Activated CD8-positive, alpha-beta memory T cell treated with anti-CD3 and anti-CD28 coated beads, Interleukin-2, amount 10 ng/mL, durations not matched to agents 7 days and 5 days (primary cell): ENCODE results near the gene TMEM19. TPM values are rescaled to one million over a fixed set of nuclear protein-coding genes. Genes with fewer than 3 reads are reported as not detected.

Experiments
- ATAC-seq: fragments of 150-1000 bp; cut with Tn5 transposase; one replicate; pipeline ENCODE4 v1.10.0; 2021; ENCODE audit warnings: moderate library complexity
- CTCF ChIA-PET: fragments of 350-600 bp; sonication (Branson Sonifier 250); formaldehyde crosslinking; loops from one replicate; lab custom pipeline; 2021; ENCODE audit warnings: antibody characterized with exemption; lab: Charles Lee
- DNase-seq: peaks from one replicate; pipeline ENCODE4 v3.0.0-alpha.2; 2020
- H3K27ac Mint-ChIP-seq: one replicate; pipeline ENCODE4 v1.8.0; 2021; ENCODE audit warnings: mild to moderate bottlenecking, mixed read lengths
- H3K27me3 Mint-ChIP-seq: one replicate; pipeline ENCODE4 v1.8.0; 2021; ENCODE audit warnings: mixed read lengths
- H3K36me3 Mint-ChIP-seq: one replicate; pipeline ENCODE4 v1.8.0; 2021; ENCODE audit warnings: mild to moderate bottlenecking, mixed read lengths
- H3K4me1 Mint-ChIP-seq: one replicate; pipeline ENCODE4 v1.8.0; 2021; ENCODE audit warnings: mixed read lengths
- H3K4me3 Mint-ChIP-seq: one replicate; pipeline ENCODE4 v1.8.0; 2021; ENCODE audit warnings: mild to moderate bottlenecking, moderate library complexity, mixed read lengths
- H3K9me3 Mint-ChIP-seq: one replicate; pipeline ENCODE4 v1.8.0; 2022; ENCODE audit warnings: low read depth, mixed read lengths
- total RNA-seq, 2 experiments: library from RNA; stranded (reverse); gene quantifications; one replicate each; pipeline ENCODE4 v1.2.3, GENCODE V29; 2021

Gene TMEM19
- total RNA-seq, 2 experiments from 2014 or later: 16.5 to 16.6 TPM

- Mint-ChIP-seq H3K36me3 (peaks cover 28% of the 10 kb centered on the region), H3K4me3 (no peak overlapping the region), H3K9me3 (no peaks in the 10 kb centered on the region), H3K4me1 (peaks cover 43% of the 10 kb centered on the region), H3K27me3 (no peaks in the 10 kb centered on the region), H3K27ac (peak overlapping the region; percentile 34)
- ATAC-seq (no peak), DNase-seq (no peak)
- CTCF ChIA-PET: interaction anchor here (1.6 kb wide), 1 partner anchor 32 kb away, joined by 3 read pairs; no protein-coding TSS in a partner anchor
These were observed 30.4 kb upstream of the TMEM19 start for GRCh38 chr12:71655495-71655894.

GRCh38 chr12:71655907-71656306 lies 30.0 kb upstream of the TMEM19 start:
- CTCF ChIA-PET: interaction anchor here (1.6 kb wide), 1 partner anchor 32 kb away, joined by 3 read pairs; no protein-coding TSS in a partner anchor
- H3K9me3 Mint-ChIP-seq: no peaks in the 10 kb centered on the region
- H3K27me3 Mint-ChIP-seq: no peaks in the 10 kb centered on the region
- DNase-seq (no peak), ATAC-seq (no peak)
- H3K36me3 Mint-ChIP-seq: peaks cover 28% of the 10 kb centered on the region
- peaks cover 43% of the 10 kb centered on the region for H3K4me1 Mint-ChIP-seq
- H3K27ac Mint-ChIP-seq: peak overlapping the region; percentile 34
- H3K4me3 Mint-ChIP-seq: no peak overlapping the region

- CTCF ChIA-PET: no interaction called here
- no peak for ATAC-seq
- no peaks in the 10 kb centered on the region for H3K27me3 Mint-ChIP-seq
- peaks cover 30% of the 10 kb centered on the region for H3K36me3 Mint-ChIP-seq
- H3K27ac Mint-ChIP-seq: no peak overlapping the region
- no peak for DNase-seq
- H3K4me3 Mint-ChIP-seq: no peak overlapping the region
- H3K9me3 Mint-ChIP-seq: no peaks in the 10 kb centered on the region
- peaks cover 46% of the 10 kb centered on the region for H3K4me1 Mint-ChIP-seq
These were observed 29.1 kb upstream of the TMEM19 start for GRCh38 chr12:71656740-71657139.

- no peaks in the 10 kb centered on the region for H3K27me3 Mint-ChIP-seq
- CTCF ChIA-PET: interaction anchor here (0.7 to 3.7 kb wide), 4 partner anchors 16 to 28 kb away, joined by 3 to 45 read pairs (median 14); partner anchors contain the start of gene TMEM19
These were observed 23.8 kb upstream of the TMEM19 start for GRCh38 chr12:71661977-71662530.

GRCh38 chr12:71662849-71663560 lies 22.9 kb upstream of the TMEM19 start:
- CTCF ChIA-PET: interaction anchor here (1.0 to 3.7 kb wide), 8 partner anchors 17 to 91 kb away, joined by 3 to 45 read pairs (median 9); partner anchors contain the start of genes RAB21 and TMEM19
- Mint-ChIP-seq H3K36me3 (peaks cover 36% of the 10 kb centered on the region), H3K4me1 (peaks cover 41% of the 10 kb centered on the region), H3K9me3 (no peaks in the 10 kb centered on the region), H3K4me3 (peak overlapping the region; percentile 95), H3K27ac (peak overlapping the region; percentile 99), H3K27me3 (no peaks in the 10 kb centered on the region)
- ATAC-seq: peak; percentile 48
- peak; percentile 80 for DNase-seq

More at GRCh38 chr12:71661977-71662530, 23.8 kb upstream of the TMEM19 start:
- Mint-ChIP-seq H3K4me3 (peak overlapping the region; percentile 95), H3K27ac (peak overlapping the region; percentile 99), H3K4me1 (peaks cover 41% of the 10 kb centered on the region), H3K36me3 (peaks cover 37% of the 10 kb centered on the region), H3K9me3 (no peaks in the 10 kb centered on the region)
- no peak for ATAC-seq
- DNase-seq: no peak

GRCh38 chr12:71663561-71664410 lies 22.1 kb upstream of the TMEM19 start, which contains the start of the genes THAP2 and ZFC3H1:
TSS of gene THAP2 (plus strand) at chr12:71664301. CDS start at chr12:71664510, 209 bp downstream.
TSS of gene ZFC3H1 (minus strand) at chr12:71663848. CDS start at chr12:71663610, 238 bp downstream.
- H3K27ac Mint-ChIP-seq: peak within 1 kb of the TSS; percentile 99
- H3K36me3 Mint-ChIP-seq: peaks cover 33% of the 10 kb centered on the region
- CTCF ChIA-PET: interaction anchor here (0.9 to 3.7 kb wide), 9 partner anchors 18 to 91 kb away, joined by 3 to 45 read pairs (median 8); partner anchors contain the start of genes RAB21 and TMEM19
- no peaks in the 10 kb centered on the region for H3K9me3 Mint-ChIP-seq
- peak within 1 kb of the TSS; percentile 95 for H3K4me3 Mint-ChIP-seq
- peaks cover 36% of the 10 kb centered on the region for H3K4me1 Mint-ChIP-seq
- peak; percentile 97 for DNase-seq
- no peaks in the 10 kb centered on the region for H3K27me3 Mint-ChIP-seq
- peak; percentile 87 for ATAC-seq

- ATAC-seq: no peak
- H3K9me3 Mint-ChIP-seq: no peaks in the 10 kb centered on the region
- peak overlapping the region; percentile 95 for H3K4me3 Mint-ChIP-seq
- no peaks in the 10 kb centered on the region for H3K27me3 Mint-ChIP-seq
- DNase-seq: no peak
- CTCF ChIA-PET: interaction anchor here (0.9 to 3.1 kb wide), 5 partner anchors 18 to 89 kb away, joined by 3 to 45 read pairs (median 13); partner anchors contain the start of gene TMEM19
- peak overlapping the region; percentile 99 for H3K27ac Mint-ChIP-seq
- H3K36me3 Mint-ChIP-seq: peaks cover 26% of the 10 kb centered on the region
- peaks cover 28% of the 10 kb centered on the region for H3K4me1 Mint-ChIP-seq
These were observed 21.3 kb upstream of the TMEM19 start for GRCh38 chr12:71664411-71665089.

GRCh38 chr12:71665090-71665463 lies 20.8 kb upstream of the TMEM19 start:
- CTCF ChIA-PET: interaction anchor here (1.3 to 2.9 kb wide), 2 partner anchors 21 to 27 kb away, joined by 3 to 45 read pairs; partner anchors contain the start of gene TMEM19
- H3K4me3 Mint-ChIP-seq: peak overlapping the region; percentile 95
- peak overlapping the region; percentile 99 for H3K27ac Mint-ChIP-seq
- ATAC-seq (no peak), DNase-seq (no peak)
- no peaks in the 10 kb centered on the region for H3K9me3 Mint-ChIP-seq
- no peaks in the 10 kb centered on the region for H3K27me3 Mint-ChIP-seq
- peaks cover 23% of the 10 kb centered on the region for H3K36me3 Mint-ChIP-seq
- peaks cover 26% of the 10 kb centered on the region for H3K4me1 Mint-ChIP-seq

GRCh38 chr12:71666259-71666658 lies 19.6 kb upstream of the TMEM19 start:
- H3K9me3 Mint-ChIP-seq: no peaks in the 10 kb centered on the region
- H3K4me1 Mint-ChIP-seq: peaks cover 22% of the 10 kb centered on the region
- peaks cover 19% of the 10 kb centered on the region for H3K36me3 Mint-ChIP-seq
- no peak overlapping the region for H3K27ac Mint-ChIP-seq
- H3K27me3 Mint-ChIP-seq: no peaks in the 10 kb centered on the region
- ATAC-seq (no peak), DNase-seq (no peak)
- CTCF ChIA-PET: interaction anchor here (1.8 kb wide), 1 partner anchor 81 kb away, joined by 5 read pairs; no protein-coding TSS in a partner anchor
- H3K4me3 Mint-ChIP-seq: no peak overlapping the region

- no peak overlapping the region for H3K4me3 Mint-ChIP-seq
- ATAC-seq (no peak), DNase-seq (no peak)
- H3K9me3 Mint-ChIP-seq: no peaks in the 10 kb centered on the region
- H3K27me3 Mint-ChIP-seq: no peaks in the 10 kb centered on the region
- no peak overlapping the region for H3K27ac Mint-ChIP-seq
- peaks cover 13% of the 10 kb centered on the region for H3K36me3 Mint-ChIP-seq
- CTCF ChIA-PET: interaction anchor here (2.0 kb wide), 1 partner anchor 15 kb away, joined by 4 read pairs; the partner anchor contains the start of gene TMEM19
- H3K4me1 Mint-ChIP-seq: peaks cover 7% of the 10 kb centered on the region
These were observed 14.6 kb upstream of the TMEM19 start for GRCh38 chr12:71671311-71671710.

GRCh38 chr12:71671816-71672215 lies 14.1 kb upstream of the TMEM19 start:
- H3K36me3 Mint-ChIP-seq: peaks cover 15% of the 10 kb centered on the region
- DNase-seq: no peak
- no peaks in the 10 kb centered on the region for H3K9me3 Mint-ChIP-seq
- H3K27ac Mint-ChIP-seq: no peak overlapping the region
- CTCF ChIA-PET: interaction anchor here (1.0 to 2.0 kb wide), 2 partner anchors 14 to 75 kb away, joined by 3 to 4 read pairs; partner anchors contain the start of gene TMEM19
- ATAC-seq: no peak
- H3K27me3 Mint-ChIP-seq: no peaks in the 10 kb centered on the region
- no peak overlapping the region for H3K4me3 Mint-ChIP-seq
- H3K4me1 Mint-ChIP-seq: peaks cover 7% of the 10 kb centered on the region

GRCh38 chr12:71682466-71682865 lies 3.4 kb upstream of the TMEM19 start:
- CTCF ChIA-PET: no interaction called here
- Mint-ChIP-seq H3K4me1 (peaks cover 12% of the 10 kb centered on the region), H3K27me3 (no peaks in the 10 kb centered on the region), H3K4me3 (no peak overlapping the region), H3K9me3 (no peaks in the 10 kb centered on the region), H3K27ac (no peak overlapping the region), H3K36me3 (peaks cover 2% of the 10 kb centered on the region)
- DNase-seq: no peak
- no peak for ATAC-seq
